HepG2 (cell line): ENCODE data around the gene RCN1. TPM values are rescaled to one million over a fixed set of nuclear protein-coding genes. Genes with fewer than 3 reads are reported as not detected.

ENCODE experiments used
- ATAC-seq: fragments of 200-7000 bp; cut with Tn5 transposase; 3 replicates; pipeline ENCODE4 v1.9.1; 2020; ENCODE audit warnings: mild to moderate bottlenecking, moderate library complexity
- BruUV-seq: library from RNA; stranded (reverse); fragments of 400-500 nt; replicated peaks from 2 replicates; lab custom pipeline; 2021; lab: Mats Ljungman, UMichigan
- CTCF ChIA-PET: fragments of 300-600 bp; formaldehyde crosslinking; extraction: SDS; loops from one replicate; lab custom pipeline; 2021; ENCODE audit warnings: low total read pairs, inconsistent platforms, low intra/inter-chr PET ratio; lab: Yijun Ruan, JAX
- POLR2A ChIA-PET: fragments of 350-600 bp; sonication (Branson Sonifier 250); formaldehyde crosslinking; loops from one replicate; lab custom pipeline; 2020; ENCODE audit warnings: antibody characterized with exemption, inconsistent platforms; lab: Yijun Ruan, JAX
- DNase-seq: peaks from one replicate; pipeline ENCODE4 v3.0.0-alpha.2; 2015; ENCODE audit warnings: low spot score
- FAIRE-seq: peaks from 3 replicates; lab custom pipeline; 2011; peaks lifted over from hg19 to GRCh38; lab: Jason Lieb, UNC
- H2AFZ ChIP-seq: one replicate; pipeline ENCODE4 v1.6.1; 2011; ENCODE audit warnings: low read length, inconsistent platforms
- H3K27ac ChIP-seq: fragments of 300-600 bp; 3 replicates; pipeline ENCODE4 v1.8.0; 2011; ENCODE audit warnings: mixed run types, mild to moderate bottlenecking, mixed read lengths, low read length, inconsistent platforms; ENCODE audit not compliant: insufficient read depth; ENCODE audit errors: extremely low read length
- H3K27me3 ChIP-seq, 2 experiments: fragments of 200-600 bp in 1 of 2; 2 replicates in 1 of 2; 3 replicates in 1 of 2; pipeline versions ENCODE4 v1.6.0 to v1.8.0; 2011; ENCODE audit warnings: low read length in 2 of 2, mild to moderate bottlenecking in 2 of 2, moderate library complexity in 2 of 2, inconsistent platforms in 1 of 2; ENCODE audit not compliant: insufficient read depth in 2 of 2, control insufficient read depth in 1 of 2
- H3K36me3 ChIP-seq, 2 experiments: fragments of 200-600 bp in 1 of 2; replicated peaks in 1 of 2; 2 replicates in 1 of 2; 3 replicates in 1 of 2; pipeline versions ENCODE4 v1.5.1 to v1.8.0; 2011; ENCODE audit warnings: low read length in 2 of 2, inconsistent platforms in 1 of 2; ENCODE audit not compliant: insufficient read depth in 2 of 2, control insufficient read depth in 1 of 2
- H3K4me1 ChIP-seq: 2 replicates; pipeline ENCODE4 v1.5.1; 2012; ENCODE audit warnings: low read length, inconsistent platforms; ENCODE audit not compliant: insufficient read depth
- H3K4me2 ChIP-seq: 2 replicates; pipeline ENCODE4 v1.6.0; 2011; ENCODE audit warnings: low read depth, low read length, inconsistent platforms
- H3K4me3 ChIP-seq, 3 experiments: fragments of 200-600 bp in 1 of 3; sonication (generic), shearing (Covaris generic) in 1 of 3; replicated peaks in 1 of 3; 2 replicates each; pipeline ENCODE4 v1.5.1; 2011 to 2016; ENCODE audit warnings: low read length in 3 of 3, inconsistent platforms in 2 of 3, low read depth in 2 of 3, mild to moderate bottlenecking in 2 of 3, control low read depth in 1 of 3, mixed read lengths in 1 of 3; ENCODE audit not compliant: insufficient read depth in 1 of 3
- H3K79me2 ChIP-seq: one replicate; pipeline ENCODE4 v1.6.1; 2011; ENCODE audit warnings: low read length, inconsistent platforms; ENCODE audit not compliant: insufficient read depth
- H3K9ac ChIP-seq: 2 replicates; pipeline ENCODE4 v1.6.0; 2011; ENCODE audit warnings: mild to moderate bottlenecking, low read depth, low read length, inconsistent platforms; ENCODE audit not compliant: insufficient read depth
- H3K9me3 ChIP-seq: 2 replicates; pipeline ENCODE4 v1.5.1; 2012; ENCODE audit warnings: mild to moderate bottlenecking, low read length
- H4K20me1 ChIP-seq: 2 replicates; pipeline ENCODE4 v1.6.0; 2011; ENCODE audit warnings: inconsistent platforms, mild to moderate bottlenecking, low read length, moderate library complexity; ENCODE audit not compliant: insufficient read depth
- ATF7-NPFF ChIP-seq: sonication (generic); formaldehyde crosslinking; IDR thresholded peaks from 2 replicates; pipeline ENCODE4 v1.8.1; 2023; ENCODE audit warnings: mild to moderate bottlenecking, low read depth, missing genetic modification reagents, moderate library complexity
- GRHL1 ChIP-seq: sonication (generic); formaldehyde crosslinking; conservative IDR thresholded peaks from 2 replicates; pipeline ENCODE4 v1.8.0; 2022; ENCODE audit warnings: missing genetic modification reagents
- HMG20B ChIP-seq: conservative IDR thresholded peaks from 2 replicates; pipeline ENCODE4 v1.6.1; 2016; ENCODE audit warnings: missing genetic modification reagents, missing compliant biosample characterization
- MAF1 ChIP-seq: sonication (generic); formaldehyde crosslinking; IDR thresholded peaks from 2 replicates; pipeline ENCODE4 v1.5.0; 2020; ENCODE audit warnings: missing genetic modification reagents, borderline replicate concordance
- SOX13 ChIP-seq, 3 experiments: fragments of 450-650 bp in 1 of 3; sonication (generic) in 1 of 3; formaldehyde crosslinking in 1 of 3; IDR thresholded peaks in 2 of 3; conservative IDR thresholded peaks in 1 of 3; 2 replicates each; pipeline versions ENCODE4 v1.5.0 to v1.6.1; 2016 to 2020; ENCODE audit warnings: antibody characterized with exemption in 1 of 3, mild to moderate bottlenecking in 1 of 3, missing compliant biosample characterization in 1 of 3, missing genetic modification reagents in 1 of 3, moderate library complexity in 1 of 3
- SRSF4 ChIP-seq: fragments of 200-400 bp; formaldehyde crosslinking; IDR thresholded peaks from one replicate; pipeline ENCODE4 v1.6.1; 2018; ENCODE audit warnings: mild to moderate bottlenecking, low read depth, low read length, moderate library complexity; ENCODE audit not compliant: poor library complexity, severe bottlenecking
- TARDBP ChIP-seq: sonication (generic); formaldehyde crosslinking; IDR thresholded peaks from 2 replicates; pipeline ENCODE4 v1.8.0; 2022; ENCODE audit warnings: mild to moderate bottlenecking, missing genetic modification reagents
- TOPORS ChIP-seq: sonication (generic); formaldehyde crosslinking; IDR thresholded peaks from 2 replicates; pipeline ENCODE4 v1.8.0; 2023; ENCODE audit warnings: mild to moderate bottlenecking, missing genetic modification reagents
- ZFAT ChIP-seq: sonication (generic); formaldehyde crosslinking; conservative IDR thresholded peaks from 2 replicates; pipeline ENCODE4 v1.8.1; 2023; ENCODE audit warnings: missing genetic modification reagents, inconsistent platforms
- ZNF496 ChIP-seq: sonication (generic); formaldehyde crosslinking; IDR thresholded peaks from 2 replicates; pipeline ENCODE4 v1.8.1; 2023; ENCODE audit warnings: mild to moderate bottlenecking, moderate library complexity, missing genetic modification reagents; ENCODE audit not compliant: insufficient replicate concordance
- ZNF552 ChIP-seq: sonication (generic); formaldehyde crosslinking; IDR thresholded peaks from 2 replicates; pipeline ENCODE4 v1.9.0; 2022; ENCODE audit warnings: missing genetic modification reagents, mild to moderate bottlenecking, borderline replicate concordance
- ZNF713 ChIP-seq: sonication (generic); formaldehyde crosslinking; IDR thresholded peaks from 2 replicates; pipeline ENCODE4 v1.4.0; 2020; ENCODE audit warnings: mild to moderate bottlenecking, missing genetic modification reagents
- ZNF761 ChIP-seq: sonication (generic); formaldehyde crosslinking; conservative IDR thresholded peaks from 2 replicates; pipeline ENCODE4 v1.4.0; 2020; ENCODE audit warnings: mild to moderate bottlenecking, missing genetic modification reagents
- ZNF776 ChIP-seq: sonication (generic); formaldehyde crosslinking; IDR thresholded peaks from 2 replicates; pipeline ENCODE4 v1.4.0; 2020; ENCODE audit warnings: mild to moderate bottlenecking, missing genetic modification reagents
- WGBS: methylation state at CpG from one replicate; pipeline ENCODE4 v1.1.6; 2017; ENCODE audit warnings: low lambda C conversion rate; 5-methylcytosine and 5-hydroxymethylcytosine counted together
- in situ Hi-C: cut with HindIII; loops from 2 replicates; pipeline ENCODE4 v1.10.0; 2017; ENCODE audit warnings: low pct_unique_long_range_greater_than_20kb; ENCODE audit not compliant: extremely low pct_ligation_motif_present
- intact Hi-C: fragments of 100-400 bp; cut with micrococcal nuclease; formaldehyde crosslinking; loops from one replicate; pipeline ENCODE4 v1.10.0; 2022; ENCODE audit not compliant: unreplicated experiment
- polyA plus RNA-seq, 8 experiments: library from polyadenylated mRNA; depleted of rRNA in 3 of 8; stranded (reverse) in 7 of 8; unstranded in 1 of 8; fragments of >200 nt; fragmentation: Illumina TruSeq in 4 of 8; extraction: Trizol in 4 of 8; gene quantifications; 2 replicates each; pipeline versions ENCODE4 v1.2.1 to v1.2.3, GENCODE V29; 2011 to 2016; ENCODE audit warnings: low read depth in 4 of 8, missing spikeins in 1 of 8, mixed read lengths in 1 of 8; ENCODE audit not compliant: insufficient read depth in 1 of 8
- total RNA-seq, 5 experiments: library from RNA; depleted of rRNA; stranded (reverse); fragments of >200 nt; fragmentation: Illumina TruSeq; extraction: Trizol; gene quantifications; 2 replicates each; pipeline ENCODE4 v1.2.3, GENCODE V29; 2016; ENCODE audit warnings: low read depth in 1 of 5
- TF ChIP-seq, protein P1 (sequence below): sonication (generic); formaldehyde crosslinking; IDR thresholded peaks from 2 replicates; pipeline ENCODE4 v1.8.0; 2022; ENCODE audit warnings: mild to moderate bottlenecking, missing genetic modification reagents, borderline replicate concordance
- TF ChIP-seq, protein P2 (sequence below): IDR thresholded peaks from 2 replicates; pipeline ENCODE4 v1.6.1; 2016; ENCODE audit warnings: control low read depth

The RCN1 gene
- total and polyA plus RNA-seq, 2 of the 13 experiments (the other 11 are each of a cell fraction or from before 2014, with no cell fraction given) = 22.0 to 28.5 TPM

DNA sequence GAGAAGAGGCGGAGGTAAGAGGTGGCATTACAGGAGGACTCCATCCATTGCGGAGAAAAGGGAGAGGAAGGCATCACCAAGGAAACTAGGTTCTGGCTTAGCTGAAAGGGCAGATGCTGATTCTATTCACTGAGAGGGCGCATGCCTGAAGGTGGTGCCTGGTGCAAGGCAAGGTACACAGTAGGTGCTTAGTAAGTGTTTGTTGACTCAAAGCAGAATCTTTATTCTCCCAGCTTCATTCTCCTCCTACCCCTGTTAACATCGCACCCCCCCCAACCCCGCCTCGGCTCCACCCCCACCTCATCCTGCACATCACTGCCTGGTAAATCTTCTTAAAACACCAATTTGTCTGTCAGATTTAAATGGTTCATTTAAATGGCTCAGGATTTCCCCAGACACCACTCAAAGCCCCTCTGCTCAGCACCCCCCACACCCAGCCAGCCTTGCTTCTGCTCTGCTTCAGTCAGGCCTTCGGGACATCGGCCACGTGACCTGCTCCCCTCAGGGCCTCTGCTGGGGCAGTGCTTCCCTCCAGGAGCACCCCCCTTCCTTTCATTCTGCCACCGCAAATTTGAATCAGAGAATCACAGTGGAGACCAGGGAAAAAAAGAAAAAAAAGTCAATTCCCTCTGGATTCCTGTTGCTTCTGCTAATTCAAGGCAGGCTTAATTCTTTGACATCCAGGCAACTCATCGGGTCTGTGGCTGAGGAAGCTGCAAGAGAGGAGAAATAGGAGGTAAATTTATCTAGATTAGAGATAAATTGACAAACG is 17.8 kb upstream of the RCN1 start (continued):
- TF ChIP-seq ZNF761 (CRISPR knock-in tag) (no peak), ZFAT (CRISPR knock-in tag) (no peak)
- TF ChIP-seq, all 625 proteins: peak for 0

DNA sequence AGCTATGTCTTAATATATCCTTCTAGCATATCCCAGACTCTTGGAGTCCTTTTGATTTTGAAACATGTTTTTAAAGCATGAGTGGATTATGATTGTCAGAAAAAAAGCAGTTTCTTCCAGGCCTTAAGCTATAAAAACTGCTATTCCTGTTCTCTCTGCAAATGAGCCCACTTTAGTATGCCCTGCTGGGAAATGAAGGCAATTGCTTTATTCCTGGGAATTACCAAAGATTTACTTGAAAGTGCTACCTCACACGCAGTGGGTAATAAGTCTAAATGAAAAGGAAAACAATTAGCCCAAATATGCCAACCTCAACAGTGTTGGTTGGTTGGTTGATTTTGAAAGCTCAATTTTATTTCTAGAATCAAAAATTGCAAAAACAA is 17.2 kb upstream of the RCN1 start:
- Histone ChIP-seq H3K9ac (no peak overlapping the region), H3K36me3 (no peaks in the 10 kb centered on the region), H3K4me2 (no peak overlapping the region), H3K79me2 (no peaks in the 10 kb centered on the region), H3K4me3 (no peak overlapping the region), H2AFZ (no peak overlapping the region), H4K20me1 (no peaks in the 10 kb centered on the region), H3K4me1 (no peaks in the 10 kb centered on the region), H3K9me3 (no peaks in the 10 kb centered on the region), H3K27ac (no peak overlapping the region), H3K27me3 (peaks cover 2 to 56% of the 10 kb centered on the region in 2 experiments; a peak in 4 of 5 replicates)
- ATAC-seq (no peak), FAIRE-seq (no peak), DNase-seq (no peak)
- in situ Hi-C loops (no loop called here), intact Hi-C loops (no loop called here)
- WGBS = 50% methylated on average over 1 of the region's 1 CpG
- CTCF ChIA-PET = no interaction called here
- TF ChIP-seq ZNF713 (no peak), ZNF776 (CRISPR knock-in tag) (no peak), HMG20B (no peak), ZNF552 (no peak), SOX13 (IDR thresholded peaks at IDR 0.05) (no peak), SOX13 (CRISPR knock-in tag; conservative IDR thresholded peaks at IDR 0.05 in 1 of 2, IDR thresholded peaks at IDR 0.05 in 1 of 2) (no peak), MAF1 (CRISPR knock-in tag) (no peak), TOPORS (CRISPR knock-in tag) (no peak), SRSF4 (no peak), GRHL1 (CRISPR knock-in tag) (no peak), ZNF496 (CRISPR knock-in tag) (no peak), ATF7-NPFF (CRISPR knock-in tag) (no peak), TARDBP (CRISPR knock-in tag) (no peak)
- TF ChIP-seq, protein P1, sequence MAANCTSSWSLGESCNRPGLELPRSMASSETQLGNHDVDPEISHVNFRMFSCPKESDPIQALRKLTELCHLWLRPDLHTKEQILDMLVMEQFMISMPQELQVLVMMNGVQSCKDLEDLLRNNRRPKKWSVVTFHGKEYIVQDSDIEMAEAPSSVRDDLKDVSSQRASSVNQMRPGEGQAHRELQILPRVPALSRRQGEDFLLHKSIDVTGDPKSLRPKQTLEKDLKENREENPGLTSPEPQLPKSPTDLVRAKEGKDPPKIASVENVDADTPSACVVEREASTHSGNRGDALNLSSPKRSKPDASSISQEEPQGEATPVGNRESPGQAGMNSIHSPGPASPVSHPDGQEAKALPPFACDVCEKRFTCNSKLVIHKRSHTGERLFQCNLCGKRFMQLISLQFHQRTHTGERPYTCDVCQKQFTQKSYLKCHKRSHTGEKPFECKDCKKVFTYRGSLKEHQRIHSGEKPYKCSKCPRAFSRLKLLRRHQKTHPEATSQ (CRISPR knock-in tag) = no peak
- TF ChIP-seq, protein P2, sequence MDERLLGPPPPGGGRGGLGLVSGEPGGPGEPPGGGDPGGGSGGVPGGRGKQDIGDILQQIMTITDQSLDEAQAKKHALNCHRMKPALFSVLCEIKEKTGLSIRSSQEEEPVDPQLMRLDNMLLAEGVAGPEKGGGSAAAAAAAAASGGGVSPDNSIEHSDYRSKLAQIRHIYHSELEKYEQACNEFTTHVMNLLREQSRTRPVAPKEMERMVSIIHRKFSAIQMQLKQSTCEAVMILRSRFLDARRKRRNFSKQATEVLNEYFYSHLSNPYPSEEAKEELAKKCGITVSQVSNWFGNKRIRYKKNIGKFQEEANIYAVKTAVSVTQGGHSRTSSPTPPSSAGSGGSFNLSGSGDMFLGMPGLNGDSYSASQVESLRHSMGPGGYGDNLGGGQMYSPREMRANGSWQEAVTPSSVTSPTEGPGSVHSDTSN (CRISPR knock-in tag) = no peak
- BruUV-seq = no TSS peak
- POLR2A ChIA-PET = no interaction called here
